Upper lobe of left lung (tissue), 6 donors: ENCODE results near the gene PHOSPHO2. TPM values are rescaled to one million over a fixed set of nuclear protein-coding genes. Genes with fewer than 3 reads are reported as not detected.

Experiments used
- ATAC-seq, 2 donors: fragments of 200-7000 bp; cut with Tn5 transposase; one replicate each; pipeline ENCODE4 v1.9.1; 2022; ENCODE audit warnings: mild to moderate bottlenecking in 2 of 2, moderate library complexity in 2 of 2; ENCODE audit not compliant: low FRiP score in 2 of 2
- DNase-seq, 2 donors: peaks; one replicate each; pipeline ENCODE4 v3.0.0-alpha.2; 2019 to 2020
- H3K27ac ChIP-seq, 4 donors: fragments of 200-600 bp; sonication (generic); one replicate each; pipeline ENCODE4 v1.5.1; 2016 to 2019
- H3K27me3 ChIP-seq, 4 donors: fragments of 200-600 bp; sonication (generic); one replicate each; pipeline ENCODE4 v1.5.1; 2017 to 2019
- H3K36me3 ChIP-seq, 4 donors: fragments of 200-600 bp; sonication (generic); one replicate each; pipeline ENCODE4 v1.5.1; 2016 to 2019
- H3K4me1 ChIP-seq, 4 donors: fragments of 200-600 bp; sonication (generic); one replicate each; pipeline ENCODE4 v1.5.1; 2018 to 2019
- H3K4me3 ChIP-seq, 4 donors: fragments of 200-600 bp; sonication (generic); one replicate each; pipeline ENCODE4 v1.5.1; 2017 to 2019; ENCODE audit warnings: mild to moderate bottlenecking in 2 of 4, moderate library complexity in 1 of 4
- H3K9me3 ChIP-seq, 4 donors: fragments of 200-600 bp; sonication (generic); one replicate each; pipeline ENCODE4 v1.5.1; 2018 to 2019
- CTCF ChIP-seq, 6 experiments: fragments of 450-650 bp in 4 of 6; fragments of 200-600 bp in 2 of 6; sonication (generic) in 2 of 6; IDR thresholded peaks; one replicate each; pipeline ENCODE4 v1.5.1; 2016 to 2019; ENCODE audit warnings: antibody characterized with exemption in 6 of 6
- EP300 ChIP-seq, 4 donors: sonication (generic); formaldehyde crosslinking; IDR thresholded peaks; one replicate each; pipeline ENCODE4 v1.5.1; 2017; ENCODE audit warnings: antibody characterized with exemption in 4 of 4, control low read depth in 2 of 4
- POLR2A ChIP-seq, 4 donors: fragments of 450-650 bp; IDR thresholded peaks; one replicate each; pipeline ENCODE4 v1.5.1; 2016 to 2017; ENCODE audit warnings: antibody characterized with exemption in 4 of 4, mild to moderate bottlenecking in 2 of 4
- POLR2AphosphoS5 ChIP-seq, 2 donors: sonication (generic); formaldehyde crosslinking; IDR thresholded peaks; one replicate each; pipeline ENCODE4 v1.5.1; 2017; ENCODE audit warnings: antibody characterized with exemption in 2 of 2
- WGBS, 2 donors: methylation state at CpG; one replicate each; pipeline ENCODE4 v1.1.5; 2017 to 2018; 5-methylcytosine and 5-hydroxymethylcytosine counted together
- total RNA-seq, 6 donors: library from RNA; depleted of rRNA in 4 of 6; stranded (reverse); fragments of >200 nt in 4 of 6; gene quantifications; one replicate each; pipeline versions ENCODE4 v1.1.0 to v1.2.1, GENCODE V29; 2016 to 2021
- donor health status: DM: no; HTN: no; CAD: no; lungs with moderate emphysema.
- donor health status: DM: no; HTN: yes; CAD: no; lungs with severe emphysema.

The PHOSPHO2 gene
- total RNA-seq, 6 donors from 2014 or later = 3.7 to 29.3 (median 5.3) TPM

- no peak for ATAC-seq
- Histone ChIP-seq H3K27ac (no peak overlapping the region), H3K4me1 (peaks cover 17 to 26% (median 23%) of the 10 kb centered on the region in 4 donors), H3K4me3 (no peak overlapping the region), H3K36me3 (no peaks in the 10 kb centered on the region), H3K9me3 (no peaks in the 10 kb centered on the region), H3K27me3 (no peaks in the 10 kb centered on the region)
- TF ChIP-seq POLR2AphosphoS5 (IDR thresholded peaks at IDR 0.05) (no peak), CTCF (IDR thresholded peaks at IDR 0.05) (no peak), EP300 (IDR thresholded peaks at IDR 0.05) (no peak), POLR2A (IDR thresholded peaks at IDR 0.05) (no peak)
- DNase-seq = no peak
- 98 to 100% methylated on average over 3 of the region's 3 CpGs for WGBS, 2 donors
Observed at GRCh38 chr2:169713331-169713730, 19.1 kb downstream of the PHOSPHO2 start.

GRCh38 chr2:169714699-169715098 is 20.4 kb downstream of the PHOSPHO2 start:
- H3K36me3 ChIP-seq = no peaks in the 10 kb centered on the region
- TF ChIP-seq POLR2AphosphoS5 (IDR thresholded peaks at IDR 0.05) (no peak), POLR2A (IDR thresholded peaks at IDR 0.05) (no peak), CTCF (IDR thresholded peaks at IDR 0.05) (no peak), EP300 (IDR thresholded peaks at IDR 0.05) (no peak)
- WGBS, 2 donors = 88 to 95% methylated on average over 6 of the region's 6 CpGs
- H3K9me3 ChIP-seq = no peaks in the 10 kb centered on the region
- no peak overlapping the region for H3K27ac ChIP-seq
- H3K4me3 ChIP-seq = peak overlapping the region in 1 of 4 donors; percentile 44
- DNase-seq (no peak), ATAC-seq (no peak)
- H3K27me3 ChIP-seq = no peaks in the 10 kb centered on the region
- H3K4me1 ChIP-seq = peaks cover 17 to 26% (median 23%) of the 10 kb centered on the region in 4 donors

GRCh38 chr2:169715379-169716237 is 21.3 kb downstream of the PHOSPHO2 start:
- H3K27ac ChIP-seq = peak overlapping the region in 3 of 4 donors; percentile 12 to 51 (median 17)
- no peaks in the 10 kb centered on the region for H3K36me3 ChIP-seq
- no peaks in the 10 kb centered on the region for H3K9me3 ChIP-seq
- WGBS, 2 donors = 30 to 33% methylated on average over 13 to 17 of the region's 17 CpGs
- H3K27me3 ChIP-seq = no peaks in the 10 kb centered on the region
- H3K4me1 ChIP-seq = peaks cover 16 to 26% (median 21%) of the 10 kb centered on the region in 4 donors
- H3K4me3 ChIP-seq = peak overlapping the region in 3 of 4 donors; percentile 27 to 47 (median 44)
- peak; percentile 46 to 79 for ATAC-seq
- TF ChIP-seq EP300 (IDR thresholded peaks at IDR 0.05) (no peak), POLR2A (IDR thresholded peaks at IDR 0.05) (no peak), CTCF (IDR thresholded peaks at IDR 0.05) (no peak), POLR2AphosphoS5 (IDR thresholded peaks at IDR 0.05) (no peak)
- DNase-seq = peak in 1 of 2 donors; percentile 58

DNA sequence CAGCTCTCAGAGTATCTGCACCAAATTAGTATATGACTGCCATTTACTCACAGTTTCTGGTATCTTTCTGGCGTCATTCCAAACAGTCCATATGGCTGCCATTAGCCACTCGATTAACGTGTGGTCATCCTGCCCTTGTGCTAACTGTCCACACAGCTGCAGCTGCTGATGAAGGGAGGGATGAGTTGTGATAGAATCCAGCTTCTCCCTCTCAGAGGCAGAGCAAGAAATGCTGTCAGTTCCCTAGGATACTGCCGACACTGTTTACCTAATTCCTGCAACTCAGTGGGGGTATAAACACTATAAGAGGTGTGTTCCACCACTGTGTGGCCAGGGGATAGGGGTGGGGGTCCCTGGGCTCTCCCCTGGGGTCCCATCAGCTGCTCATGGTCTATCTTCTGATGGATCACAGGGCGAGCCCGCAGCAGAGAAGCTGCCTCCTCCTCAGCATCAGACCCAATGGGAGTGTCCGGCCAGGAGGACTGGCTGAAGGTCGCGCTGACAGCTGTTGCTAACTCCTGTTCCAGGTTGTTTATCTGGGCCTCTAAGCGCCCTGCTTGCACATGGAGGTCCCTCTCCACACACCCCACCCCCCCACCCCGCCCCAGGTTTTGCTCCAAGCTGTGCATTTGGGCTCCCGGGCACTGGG is 22.1 kb downstream of the PHOSPHO2 start:
- DNase-seq = no peak
- no peaks in the 10 kb centered on the region for H3K9me3 ChIP-seq
- H3K4me1 ChIP-seq = peaks cover 16 to 26% (median 21%) of the 10 kb centered on the region in 4 donors
- WGBS, 2 donors = 16 to 42% methylated on average over 3 to 10 of the region's 12 CpGs
- H3K4me3 ChIP-seq = no peak overlapping the region
- no peaks in the 10 kb centered on the region for H3K36me3 ChIP-seq
- ATAC-seq = peak in 1 of 2 donors; percentile 41
- no peaks in the 10 kb centered on the region for H3K27me3 ChIP-seq
- no peak overlapping the region for H3K27ac ChIP-seq
- TF ChIP-seq EP300 (IDR thresholded peaks at IDR 0.05) = no peak
- TF ChIP-seq CTCF (IDR thresholded peaks at IDR 0.05) = no peak
- TF ChIP-seq POLR2A (IDR thresholded peaks at IDR 0.05) = no peak
- no peak for TF ChIP-seq POLR2AphosphoS5 (IDR thresholded peaks at IDR 0.05)
